Activated CD4-positive, alpha-beta T cell treated with anti-CD3 and anti-CD28 coated beads for 36 hours (primary cell): ENCODE measurements around the gene EXOC8. TPM values are rescaled to one million over a fixed set of nuclear protein-coding genes. Genes with fewer than 3 reads are reported as not detected.

ENCODE experiments used
- ATAC-seq: fragments of 200-7000 bp; cut with Tn5 transposase; one replicate; pipeline ENCODE4 v1.10.0; 2021; ENCODE audit warnings: mild to moderate bottlenecking, moderate library complexity
- CTCF ChIA-PET: fragments of 350-600 bp; sonication (Branson Sonifier 250); formaldehyde crosslinking; loops from one replicate; lab custom pipeline; 2021; ENCODE audit warnings: antibody characterized with exemption; lab: Charles Lee
- POLR2A ChIA-PET: fragments of 350-600 bp; sonication (Branson Sonifier 250); formaldehyde crosslinking; loops from one replicate; lab custom pipeline; 2021; ENCODE audit warnings: antibody characterized with exemption, inconsistent platforms; lab: Charles Lee
- DNase-seq: peaks from one replicate; pipeline ENCODE4 v3.0.0-alpha.2; 2020
- H3K27ac Mint-ChIP-seq: one replicate; pipeline ENCODE4 v1.8.0; 2021; ENCODE audit warnings: mixed read lengths
- H3K27me3 Mint-ChIP-seq: one replicate; pipeline ENCODE4 v1.8.0; 2021; ENCODE audit warnings: mixed read lengths
- H3K36me3 Mint-ChIP-seq: one replicate; pipeline ENCODE4 v1.8.0; 2021; ENCODE audit warnings: low read depth, mixed read lengths
- H3K4me1 Mint-ChIP-seq: one replicate; pipeline ENCODE4 v1.8.0; 2021; ENCODE audit warnings: mixed read lengths
- H3K4me3 Mint-ChIP-seq: one replicate; pipeline ENCODE4 v1.8.0; 2021; ENCODE audit warnings: mild to moderate bottlenecking, moderate library complexity, mixed read lengths
- H3K9me3 Mint-ChIP-seq: one replicate; pipeline ENCODE4 v1.8.0; 2021; ENCODE audit warnings: low read depth, mixed read lengths
- intact Hi-C, 2 experiments: fragments of 100-400 bp; cut with DNase I in 1 of 2; cut with micrococcal nuclease in 1 of 2; formaldehyde crosslinking; loops; one replicate each; pipeline versions ENCODE4 v1.14.2 to v1.15.1; 2022 to 2024; cut with DNase I, micrococcal nuclease
- total RNA-seq, 2 experiments: library from RNA; stranded (reverse); gene quantifications; one replicate each; pipeline ENCODE4 v1.2.3, GENCODE V29; 2021

The EXOC8 gene
- 10 to 100 TPM; 10.0 to 13.7 TPM for total RNA-seq

DNA sequence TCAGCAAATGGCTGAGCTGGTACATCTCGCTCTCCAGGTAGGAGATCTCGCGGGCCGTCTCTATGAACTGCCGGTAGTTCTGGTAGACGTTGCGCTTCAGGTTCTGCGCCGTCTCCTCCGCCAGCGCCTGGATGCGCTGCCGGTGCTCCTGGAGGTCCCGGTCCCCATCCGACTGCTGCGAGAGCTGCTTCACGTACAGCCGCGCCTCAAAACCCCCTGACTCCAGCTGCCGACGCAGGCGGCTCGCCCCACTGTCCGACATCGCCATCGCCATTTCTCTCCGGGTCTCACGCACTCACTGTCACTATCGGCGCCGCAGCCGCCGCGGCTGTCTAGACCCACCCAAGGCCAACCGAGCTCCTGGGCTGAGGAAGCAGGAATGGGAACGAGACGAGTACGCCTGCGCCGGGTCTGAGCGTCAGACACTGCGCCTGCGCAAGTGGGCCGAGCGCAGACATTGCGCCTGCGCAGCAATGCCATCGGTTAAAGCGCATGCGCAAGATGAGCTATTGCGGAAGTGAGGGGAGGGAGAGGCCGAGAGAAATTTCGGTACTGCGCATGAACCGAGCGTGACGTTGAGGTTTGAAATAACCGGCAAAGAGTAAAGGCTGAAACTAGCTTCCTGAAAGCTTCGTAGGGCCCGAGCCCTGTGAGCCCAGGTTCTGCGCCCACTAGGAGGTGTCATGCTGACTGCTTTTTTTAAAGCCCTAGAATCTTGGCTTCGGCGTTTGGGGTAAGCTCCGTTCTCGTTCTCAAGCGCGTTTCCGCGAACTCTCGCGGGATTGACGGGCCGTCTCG is at the start of gene EXOC8:
Gene EXOC8, minus strand, starts transcription at position 381 of the 798 bp plus-strand sequence. Its CDS starts 107 bp downstream, at position 274.
- Mint-ChIP-seq H3K4me1 (peaks cover 44% of the 10 kb centered on the region), H3K27me3 (no peaks in the 10 kb centered on the region), H3K36me3 (peaks cover 48% of the 10 kb centered on the region), H3K9me3 (peaks cover 4% of the 10 kb centered on the region), H3K27ac (peak within 1 kb of the TSS; percentile 98), H3K4me3 (peak within 1 kb of the TSS; percentile 93)
- intact Hi-C loops: loop anchor here (1.0 to 5.0 kb wide), 11 partner anchors 85 to 695 kb away; partner anchors contain the start of genes ARV1 (in 2 of the 2), EGLN1 (in 2 of the 2), GNPAT (in 2 of the 2) and TSNAX (in 2 of the 2)
- DNase-seq (peak; percentile 97), ATAC-seq (peak; percentile 82)
- ChIA-PET CTCF (interaction anchor here (0.6 to 2.1 kb wide), 12 partner anchors 12 to 704 kb away, joined by 3 to 13 read pairs (median 4); partner anchors contain the start of gene TSNAX), POLR2A (interaction anchor here (0.7 to 1.6 kb wide), 7 partner anchors 9 to 275 kb away, joined by 3 to 11 read pairs (median 4); partner anchors contain the start of gene TSNAX)

DNA sequence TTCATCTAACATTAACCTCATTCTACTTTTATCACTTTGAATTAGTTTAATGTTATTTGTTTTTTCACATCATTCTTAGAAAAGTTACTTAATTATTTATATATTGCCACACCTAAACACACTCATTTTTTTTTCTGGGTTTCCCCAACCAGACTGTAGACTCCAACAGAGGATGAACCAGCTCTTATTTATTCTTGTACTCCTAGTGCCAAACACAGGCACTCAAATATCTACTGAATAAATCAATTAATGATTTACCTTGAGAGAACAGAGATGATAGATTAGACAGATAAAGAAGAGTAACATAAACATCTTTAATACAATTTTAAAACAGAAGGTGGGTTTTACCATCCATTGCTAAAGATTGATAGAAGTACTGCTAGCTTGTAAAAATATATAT is 48.8 kb upstream of the EXOC8 start:
- CTCF ChIA-PET: interaction anchor here (1.3 kb wide), 1 partner anchor 17 kb away, joined by 3 read pairs; no protein-coding TSS in a partner anchor
- ATAC-seq: no peak
- Mint-ChIP-seq H3K27ac (no peak overlapping the region), H3K4me1 (peaks cover 43% of the 10 kb centered on the region), H3K27me3 (no peaks in the 10 kb centered on the region), H3K36me3 (peaks cover 7% of the 10 kb centered on the region), H3K4me3 (no peak overlapping the region), H3K9me3 (no peaks in the 10 kb centered on the region)
- POLR2A ChIA-PET: no interaction called here
- DNase-seq: no peak
- intact Hi-C loops: no loop called here

GRCh38 chr1:231385416-231385748 is 47.7 kb upstream of the EXOC8 start:
- ChIA-PET CTCF (interaction anchor here (1.3 kb wide), 1 partner anchor 16 kb away, joined by 3 read pairs; no protein-coding TSS in a partner anchor), POLR2A (no interaction called here)
- ATAC-seq: no peak
- Mint-ChIP-seq H3K4me3 (no peak overlapping the region), H3K9me3 (no peaks in the 10 kb centered on the region), H3K36me3 (peaks cover 7% of the 10 kb centered on the region), H3K27me3 (no peaks in the 10 kb centered on the region), H3K27ac (no peak overlapping the region), H3K4me1 (peaks cover 36% of the 10 kb centered on the region)
- no peak for DNase-seq
- intact Hi-C loops: no loop called here

DNA sequence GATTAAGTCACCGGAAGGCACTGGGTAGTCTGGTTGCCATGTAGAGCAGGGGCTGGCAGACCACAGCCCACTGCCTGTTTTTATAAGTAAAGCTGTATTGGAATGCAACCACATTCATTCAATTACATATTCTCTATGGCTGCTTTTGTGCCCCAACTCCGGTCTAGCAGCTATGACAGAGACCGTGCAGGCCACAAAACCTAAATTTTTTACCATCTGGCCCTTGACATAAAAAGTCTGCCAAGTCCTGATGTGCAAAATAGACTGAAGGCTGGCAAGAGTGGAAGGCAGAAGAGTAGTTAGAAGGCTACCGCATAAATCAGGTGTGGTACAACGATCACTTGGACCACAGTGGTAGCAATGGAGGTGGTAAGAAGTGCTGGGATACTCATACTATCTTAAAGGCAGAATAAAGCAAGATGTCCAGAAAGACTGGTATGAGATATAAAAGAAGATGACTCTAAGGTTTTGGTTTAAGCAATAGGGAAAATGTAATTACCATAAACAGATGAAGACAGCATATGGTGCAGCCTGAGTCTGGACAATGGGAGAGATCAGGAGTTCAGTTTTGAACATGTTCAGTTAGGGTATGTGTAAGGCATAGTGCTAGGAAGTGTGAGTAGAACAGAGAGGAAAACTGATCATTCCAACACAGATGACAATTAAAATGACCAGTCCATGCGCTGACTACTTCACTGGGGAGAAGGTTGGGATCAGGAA is 47.2 kb upstream of the EXOC8 start:
- intact Hi-C loops: no loop called here
- Mint-ChIP-seq H3K9me3 (no peaks in the 10 kb centered on the region), H3K4me3 (no peak overlapping the region), H3K36me3 (peaks cover 6% of the 10 kb centered on the region), H3K27me3 (no peaks in the 10 kb centered on the region), H3K4me1 (peaks cover 32% of the 10 kb centered on the region), H3K27ac (no peak overlapping the region)
- no peak for DNase-seq
- ChIA-PET CTCF (interaction anchor here (0.9 kb wide), 1 partner anchor 372 kb away, joined by 3 read pairs; no protein-coding TSS in a partner anchor), POLR2A (no interaction called here)
- no peak for ATAC-seq

DNA sequence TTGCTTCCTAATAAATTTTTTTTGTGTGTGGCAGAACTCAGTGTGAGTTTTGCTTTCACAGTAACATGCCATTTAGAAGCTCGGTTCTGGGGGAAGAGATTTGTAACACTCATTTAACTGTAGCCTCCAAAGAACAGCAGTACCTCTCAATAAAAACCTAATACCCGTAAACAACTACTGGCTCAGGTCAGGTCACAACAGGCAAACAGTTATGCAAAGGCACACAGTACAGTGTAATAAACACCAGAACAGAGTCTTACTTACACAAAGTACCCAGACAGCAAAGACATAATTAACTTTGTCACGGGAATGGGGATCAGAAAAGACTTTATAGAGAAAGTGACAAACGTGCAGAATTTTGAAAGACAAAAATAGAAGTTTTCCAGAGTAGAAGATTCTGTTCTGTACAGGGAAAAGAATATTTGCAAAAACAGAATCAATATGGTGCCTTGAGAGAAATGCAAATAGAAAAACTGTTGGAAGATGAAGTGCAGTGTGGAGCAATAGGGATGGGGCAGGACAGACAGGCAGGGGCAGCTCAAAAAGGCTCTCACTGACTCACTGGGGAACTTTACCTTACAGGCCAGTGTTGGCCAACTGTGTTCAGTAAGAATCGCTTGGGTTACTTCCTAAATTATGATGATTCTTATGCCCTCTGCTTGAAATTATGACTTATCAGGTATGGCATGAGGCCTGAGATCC is 45.7 kb upstream of the EXOC8 start:
- DNase-seq (no peak), ATAC-seq (no peak)
- CTCF ChIA-PET: no interaction called here
- Mint-ChIP-seq H3K4me3 (no peak overlapping the region), H3K4me1 (peaks cover 36% of the 10 kb centered on the region), H3K27me3 (no peaks in the 10 kb centered on the region), H3K9me3 (no peaks in the 10 kb centered on the region), H3K36me3 (peaks cover 5% of the 10 kb centered on the region), H3K27ac (no peak overlapping the region)
- POLR2A ChIA-PET: no interaction called here
- intact Hi-C loops: no loop called here

DNA sequence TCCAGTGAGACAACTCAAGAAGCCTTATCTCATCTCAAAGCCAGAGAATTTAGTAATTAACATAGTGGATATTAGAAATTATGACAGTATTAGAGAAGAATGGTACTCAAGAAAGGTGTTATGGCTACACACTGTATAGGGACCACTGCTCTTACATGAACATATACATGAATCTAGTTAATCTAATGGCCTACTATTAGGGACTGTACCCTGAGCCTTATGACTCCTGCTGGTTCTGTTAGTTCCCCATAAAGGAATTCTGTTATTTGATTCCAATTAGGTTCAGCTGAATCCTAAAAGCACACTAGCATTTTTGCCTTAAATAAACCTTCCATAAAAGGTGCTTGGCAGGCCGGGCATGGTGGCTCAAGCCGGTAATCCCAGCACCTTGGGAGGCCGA is 44.8 kb upstream of the EXOC8 start:
- no peak for ATAC-seq
- DNase-seq: no peak

GRCh38 chr1:231381729-231382128 is 44.1 kb upstream of the EXOC8 start:
- DNase-seq (no peak), ATAC-seq (no peak)
- H3K4me1 Mint-ChIP-seq: peaks cover 40% of the 10 kb centered on the region
- no peaks in the 10 kb centered on the region for H3K36me3 Mint-ChIP-seq
- H3K27me3 Mint-ChIP-seq: no peaks in the 10 kb centered on the region
- H3K9me3 Mint-ChIP-seq: no peaks in the 10 kb centered on the region
- CTCF ChIA-PET: interaction anchor here (0.7 to 1.5 kb wide), 3 partner anchors 25 to 222 kb away, joined by 3 to 5 read pairs (median 3); no protein-coding TSS in a partner anchor
- H3K4me3 Mint-ChIP-seq: no peak overlapping the region
- H3K27ac Mint-ChIP-seq: no peak overlapping the region
- POLR2A ChIA-PET: no interaction called here
- intact Hi-C loops: no loop called here

More for the DNA sequence above, 44.8 kb upstream of the EXOC8 start:
- H3K4me3 Mint-ChIP-seq: no peak overlapping the region
- H3K9me3 Mint-ChIP-seq: no peaks in the 10 kb centered on the region
- no peak overlapping the region for H3K27ac Mint-ChIP-seq
- intact Hi-C loops: no loop called here
- peaks cover 36% of the 10 kb centered on the region for H3K4me1 Mint-ChIP-seq
- CTCF ChIA-PET: interaction anchor here (0.6 to 0.7 kb wide), 2 partner anchors 25 to 1763 kb away, joined by 3 read pairs; no protein-coding TSS in a partner anchor
- POLR2A ChIA-PET: no interaction called here
- H3K27me3 Mint-ChIP-seq: no peaks in the 10 kb centered on the region
- H3K36me3 Mint-ChIP-seq: no peaks in the 10 kb centered on the region

DNA sequence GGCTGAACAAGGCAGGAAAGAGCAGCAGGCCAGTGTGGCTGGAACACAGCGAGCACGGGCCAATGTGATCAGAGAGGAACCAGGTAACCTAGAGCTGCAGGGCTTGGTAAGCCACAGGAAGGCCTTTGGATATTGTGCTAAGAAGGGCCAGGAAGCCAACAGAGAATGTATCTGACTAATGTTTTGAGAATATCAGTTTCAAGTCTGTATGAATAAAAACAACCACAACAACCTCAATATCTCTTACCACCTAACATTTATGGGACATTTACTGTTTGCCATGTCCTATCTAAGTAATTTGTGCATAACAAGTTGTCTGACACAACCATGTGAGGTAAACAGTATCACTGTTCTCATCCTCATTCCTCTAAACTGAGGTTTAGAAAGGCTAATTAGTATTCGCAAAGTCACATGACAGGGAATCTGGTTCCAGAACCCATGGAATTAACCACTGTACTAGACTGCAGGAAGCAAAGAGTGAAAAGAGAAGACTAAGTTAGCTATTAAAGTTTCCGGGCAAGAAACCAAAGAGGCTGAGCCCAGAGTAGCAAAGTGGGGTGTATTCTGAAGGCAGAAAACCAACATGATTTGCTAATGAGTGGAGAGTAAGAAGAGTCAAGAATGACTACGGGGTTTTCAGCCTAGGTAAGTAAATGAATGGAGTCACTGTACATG is 39.4 kb upstream of the EXOC8 start:
- DNase-seq: peak; percentile 48
- intact Hi-C loops: loop anchor here (5.0 kb wide), 2 partner anchors 45 to 85 kb away; partner anchors contain the start of gene EGLN1 (in 2 of the 2)
- peak; percentile 89 for ATAC-seq
- Mint-ChIP-seq H3K36me3 (no peaks in the 10 kb centered on the region), H3K9me3 (no peaks in the 10 kb centered on the region), H3K27ac (peak overlapping the region; percentile 68), H3K27me3 (no peaks in the 10 kb centered on the region), H3K4me3 (no peak overlapping the region), H3K4me1 (peaks cover 38% of the 10 kb centered on the region)
- CTCF ChIA-PET: interaction anchor here (0.6 to 1.4 kb wide), 3 partner anchors 11 to 1803 kb away, joined by 3 read pairs; no protein-coding TSS in a partner anchor
- POLR2A ChIA-PET: no interaction called here

GRCh38 chr1:231376101-231376500 is 38.4 kb upstream of the EXOC8 start:
- CTCF ChIA-PET: interaction anchor here (0.6 to 1.4 kb wide), 2 partner anchors 10 to 96 kb away, joined by 3 read pairs; no protein-coding TSS in a partner anchor
- Mint-ChIP-seq H3K36me3 (no peaks in the 10 kb centered on the region), H3K27me3 (no peaks in the 10 kb centered on the region), H3K4me1 (peaks cover 32% of the 10 kb centered on the region), H3K4me3 (no peak overlapping the region), H3K9me3 (no peaks in the 10 kb centered on the region), H3K27ac (no peak overlapping the region)
- intact Hi-C loops: loop anchor here (5.0 kb wide), 2 partner anchors 46 to 86 kb away; partner anchors contain the start of gene EGLN1 (in 2 of the 2)
- POLR2A ChIA-PET: no interaction called here
- ATAC-seq (no peak), DNase-seq (no peak)

GRCh38 chr1:231374394-231374793 is 36.7 kb upstream of the EXOC8 start:
- intact Hi-C loops: no loop called here
- DNase-seq (no peak), ATAC-seq (no peak)
- Mint-ChIP-seq H3K4me1 (peaks cover 26% of the 10 kb centered on the region), H3K4me3 (no peak overlapping the region), H3K27ac (no peak overlapping the region), H3K9me3 (no peaks in the 10 kb centered on the region), H3K27me3 (no peaks in the 10 kb centered on the region), H3K36me3 (peaks cover 4% of the 10 kb centered on the region)
- POLR2A ChIA-PET: no interaction called here
- CTCF ChIA-PET: no interaction called here
